G401 (cell line): ENCODE measurements around the gene PACS1. TPM values are rescaled to one million over a fixed set of nuclear protein-coding genes. Genes with fewer than 3 reads are reported as not detected.
"Not testable (repeated sequence)": the region's sequence is repeated elsewhere in the genome, so short reads cannot be mapped to it uniquely, and the experiment has no call there.

ENCODE experiments used
- DNase-seq: peaks from one replicate; pipeline ENCODE4 v3.0.0-alpha.2; 2015; ENCODE audit warnings: low spot score
- in situ Hi-C: cut with HindIII; loops from 2 replicates; pipeline ENCODE4 v1.10.0; 2016; ENCODE audit warnings: low sequenced_read_pairs, mixed read lengths
- total RNA-seq: library from RNA; depleted of rRNA; stranded (reverse); fragments of >200 nt; shearing (Covaris generic); gene quantifications from 2 replicates; pipeline ENCODE4 v1.2.3, GENCODE V29; 2014; rRNA removed

The PACS1 gene
- 10.5 and 23.2 TPM in 2 replicates for total RNA-seq

- in situ Hi-C loops, result no loop called here
- DNase-seq, result peak; percentile 48
Observed at GRCh38 chr11:66069715-66070603, at the start of gene PACS1. Gene PACS1 (plus strand): TSS chr11:66070272. CDS start chr11:66070487, 215 bp downstream.

- DNase-seq, result no peak
- in situ Hi-C loops, result no loop called here
Observed at GRCh38 chr11:66020618-66021357, 49.3 kb upstream of the PACS1 start.

GRCh38 chr11:66022401-66023185, 47.5 kb upstream of the PACS1 start:
- peak; percentile 65 for DNase-seq
- in situ Hi-C loops, result no loop called here

GRCh38 chr11:66023186-66023440, 47.0 kb upstream of the PACS1 start:
- in situ Hi-C loops, DNase-seq: not testable (repeated sequence)

GRCh38 chr11:66026017-66026529, 44.0 kb upstream of the PACS1 start, which contains the start of gene CATSPER1:
Gene CATSPER1 (minus strand): TSS chr11:66026479. CDS start chr11:66026379, 100 bp downstream.
- in situ Hi-C loops, result no loop called here
- DNase-seq, result no peak

- in situ Hi-C loops, result no loop called here
Observed at GRCh38 chr11:66032957-66033735, 36.9 kb upstream of the PACS1 start.

GRCh38 chr11:66035653-66036333, 34.3 kb upstream of the PACS1 start:
- in situ Hi-C loops, result no loop called here
- no peak for DNase-seq

More at GRCh38 chr11:66032957-66033735, 36.9 kb upstream of the PACS1 start:
- no peak for DNase-seq

- in situ Hi-C loops, result no loop called here
- DNase-seq, result no peak
Observed at GRCh38 chr11:66036334-66036710, 33.8 kb upstream of the PACS1 start.

GRCh38 chr11:66037327-66037726, 32.7 kb upstream of the PACS1 start:
- DNase-seq, result no peak
- in situ Hi-C loops, result no loop called here

GRCh38 chr11:66039765-66040164, 30.3 kb upstream of the PACS1 start:
- no peak for DNase-seq
- in situ Hi-C loops, result no loop called here

GRCh38 chr11:66042227-66042995, 27.7 kb upstream of the PACS1 start:
- in situ Hi-C loops, result no loop called here
- no peak for DNase-seq

GRCh38 chr11:66042996-66043906, 26.8 kb upstream of the PACS1 start:
- in situ Hi-C loops, result no loop called here
- no peak for DNase-seq

GRCh38 chr11:66044757-66045156, 25.3 kb upstream of the PACS1 start:
- in situ Hi-C loops, result no loop called here

GRCh38 chr11:66045177-66045639, 24.9 kb upstream of the PACS1 start:
- peak; percentile 75 for DNase-seq
- in situ Hi-C loops, result no loop called here

More at GRCh38 chr11:66044757-66045156, 25.3 kb upstream of the PACS1 start:
- no peak for DNase-seq

- DNase-seq, result no peak
- in situ Hi-C loops, result no loop called here
Observed at GRCh38 chr11:66046901-66047300, 23.2 kb upstream of the PACS1 start.
